Right atrium auricular region (tissue), 2 donors: ENCODE results near the gene NHSL1. TPM values are rescaled to one million over a fixed set of nuclear protein-coding genes. Genes with fewer than 3 reads are reported as not detected.

Experiments used
- DNase-seq: peaks from one replicate; pipeline ENCODE4 v3.0.0-alpha.2; 2019; ENCODE audit warnings: low spot score
- H3K27ac ChIP-seq, 2 donors: fragments of 200-600 bp; sonication (generic); 1 replicate in 1 of 2; 2 replicates in 1 of 2; pipeline ENCODE4 v1.5.1; 2016 to 2019
- H3K27me3 ChIP-seq, 2 donors: fragments of 200-600 bp; sonication (generic); one replicate each; pipeline versions ENCODE4 v1.5.1 to v1.6.0; 2017 to 2019
- H3K36me3 ChIP-seq: fragments of 200-600 bp; sonication (generic); one replicate; pipeline ENCODE4 v1.5.1; 2016
- H3K4me1 ChIP-seq, 2 donors: fragments of 200-600 bp; sonication (generic); one replicate each; pipeline versions ENCODE4 v1.5.1 to v1.6.0; 2017 to 2019
- H3K4me3 ChIP-seq, 2 donors: fragments of 200-600 bp; sonication (generic); 1 replicate in 1 of 2; 2 replicates in 1 of 2; pipeline ENCODE4 v1.5.1; 2017 to 2019; ENCODE audit warnings: mild to moderate bottlenecking in 1 of 2, moderate library complexity in 1 of 2
- H3K9me3 ChIP-seq, 2 donors: fragments of 200-600 bp; sonication (generic); one replicate each; pipeline ENCODE4 v1.5.1; 2019
- CTCF ChIP-seq, 2 donors: fragments of 200-600 bp; sonication (generic); IDR thresholded peaks; one replicate each; pipeline ENCODE4 v1.5.1; 2019; ENCODE audit warnings: antibody characterized with exemption in 2 of 2
- total RNA-seq, 2 donors: library from RNA; depleted of rRNA; stranded (reverse); fragments of >200 nt; gene quantifications; one replicate each; pipeline ENCODE4 v1.1.0, GENCODE V29; 2016

NHSL1 gene
- total RNA-seq, 2 donors from 2014 or later, result 34.3 to 41.6 TPM

GRCh38 chr6:138480279-138480949 is 18.9 kb downstream of the NHSL1 start:
- peak overlapping the region in 1 of 2 donors; percentile 26 for H3K27ac ChIP-seq

GRCh38 chr6:138477913-138478539 is 21.3 kb downstream of the NHSL1 start:
- H3K27ac ChIP-seq, result no peak overlapping the region
- no peak for TF ChIP-seq CTCF (IDR thresholded peaks at IDR 0.05)
- H3K4me3 ChIP-seq, result no peak overlapping the region
- H3K4me1 ChIP-seq, result no peaks in the 10 kb centered on the region
- H3K9me3 ChIP-seq, result no peaks in the 10 kb centered on the region
- H3K36me3 ChIP-seq, result no peaks in the 10 kb centered on the region
- H3K27me3 ChIP-seq, result no peaks in the 10 kb centered on the region
- no peak for DNase-seq

More at GRCh38 chr6:138480279-138480949, 18.9 kb downstream of the NHSL1 start:
- Histone ChIP-seq H3K4me3 (no peak overlapping the region), H3K4me1 (peaks cover 0 to 9% of the 10 kb centered on the region in 2 donors), H3K27me3 (no peaks in the 10 kb centered on the region), H3K36me3 (no peaks in the 10 kb centered on the region), H3K9me3 (no peaks in the 10 kb centered on the region)
- no peak for DNase-seq
- no peak for TF ChIP-seq CTCF (IDR thresholded peaks at IDR 0.05)

- TF ChIP-seq CTCF (IDR thresholded peaks at IDR 0.05), result no peak
- H3K36me3 ChIP-seq, result no peaks in the 10 kb centered on the region
Observed at GRCh38 chr6:138476116-138476515, 23.2 kb downstream of the NHSL1 start.

GRCh38 chr6:138473144-138473543 is 26.1 kb downstream of the NHSL1 start:
- no peak for DNase-seq
- H3K9me3 ChIP-seq, result no peaks in the 10 kb centered on the region
- no peak for TF ChIP-seq CTCF (IDR thresholded peaks at IDR 0.05)

More at GRCh38 chr6:138476116-138476515, 23.2 kb downstream of the NHSL1 start:
- Histone ChIP-seq H3K4me1 (no peaks in the 10 kb centered on the region), H3K27ac (no peak overlapping the region), H3K27me3 (no peaks in the 10 kb centered on the region), H3K4me3 (no peak overlapping the region), H3K9me3 (no peaks in the 10 kb centered on the region)
- DNase-seq, result no peak

GRCh38 chr6:138468320-138469015 is 30.8 kb downstream of the NHSL1 start:
- Histone ChIP-seq H3K36me3 (peaks cover 33% of the 10 kb centered on the region), H3K4me3 (no peak overlapping the region), H3K27me3 (no peaks in the 10 kb centered on the region), H3K27ac (no peak overlapping the region), H3K9me3 (no peaks in the 10 kb centered on the region), H3K4me1 (no peaks in the 10 kb centered on the region)
- no peak for DNase-seq
- no peak for TF ChIP-seq CTCF (IDR thresholded peaks at IDR 0.05)

More at GRCh38 chr6:138473144-138473543, 26.1 kb downstream of the NHSL1 start:
- Histone ChIP-seq H3K4me1 (no peaks in the 10 kb centered on the region), H3K27ac (no peak overlapping the region), H3K4me3 (no peak overlapping the region), H3K27me3 (no peaks in the 10 kb centered on the region), H3K36me3 (peaks cover 15% of the 10 kb centered on the region)
